GM21526 (cell line): ENCODE data around the gene OR9K2.
"Not testable (repeated sequence)": the region's sequence is repeated elsewhere in the genome, so short reads cannot be mapped to it uniquely, and the experiment has no call there.

ENCODE experiments used
- ATAC-seq: cut with Tn5 transposase; IDR thresholded peaks from one replicate; pipeline ENCODE4 v1.9.1; 2021; ENCODE audit warnings: moderate library complexity; ENCODE audit not compliant: unreplicated experiment, low FRiP score

Gene OR9K2

DNA sequence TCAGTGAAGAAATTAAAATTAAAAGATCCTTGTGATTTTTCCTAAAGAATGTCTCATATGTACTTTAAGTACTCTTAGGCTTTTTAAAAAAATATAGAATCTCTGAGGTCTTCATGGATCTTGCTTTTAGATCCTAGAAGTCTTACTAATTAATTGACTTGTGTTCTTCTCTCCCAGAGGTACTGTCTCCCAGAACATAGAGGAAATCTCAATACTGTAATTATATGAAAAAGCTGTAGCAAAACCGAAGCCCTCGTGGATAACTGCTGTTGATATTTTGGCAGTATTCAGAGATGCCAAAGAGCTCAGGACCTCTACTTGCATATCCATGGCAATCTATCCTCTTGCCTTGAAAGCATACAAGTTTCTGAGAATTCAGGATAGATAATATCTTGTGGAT lies at the start of gene OR9K2:
OR9K2 (plus strand) TSS at position 301 of the 400 bp plus-strand sequence. CDS start 3,429 bp downstream, outside the sequence.
- no peak for ATAC-seq

GRCh38 chr12:55092579-55092978 lies 33.6 kb upstream of the OR9K2 start:
- ATAC-seq: no peak

- ATAC-seq: no peak
Measured at GRCh38 chr12:55112378-55112875, 13.8 kb upstream of the OR9K2 start.

DNA sequence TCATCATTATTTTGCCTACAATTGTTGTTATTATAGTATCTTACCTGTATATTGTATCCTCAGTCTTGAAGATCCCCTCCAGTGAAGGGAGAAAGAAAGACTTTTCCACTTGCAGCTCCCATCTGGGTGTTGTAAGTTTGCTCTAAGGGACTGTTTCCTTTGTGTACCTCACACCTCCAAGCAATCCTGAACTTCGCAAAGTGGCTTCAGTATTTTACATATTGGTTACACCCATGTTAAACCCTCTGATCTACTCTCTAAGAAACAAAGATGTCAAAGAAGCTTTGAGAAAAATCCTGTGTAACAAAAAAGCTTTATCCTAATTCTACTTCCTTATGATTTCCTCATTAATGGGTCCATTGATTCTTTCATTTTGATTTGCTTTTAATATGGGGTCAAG lies 10.1 kb upstream of the OR9K2 start:
- no peak for ATAC-seq

DNA sequence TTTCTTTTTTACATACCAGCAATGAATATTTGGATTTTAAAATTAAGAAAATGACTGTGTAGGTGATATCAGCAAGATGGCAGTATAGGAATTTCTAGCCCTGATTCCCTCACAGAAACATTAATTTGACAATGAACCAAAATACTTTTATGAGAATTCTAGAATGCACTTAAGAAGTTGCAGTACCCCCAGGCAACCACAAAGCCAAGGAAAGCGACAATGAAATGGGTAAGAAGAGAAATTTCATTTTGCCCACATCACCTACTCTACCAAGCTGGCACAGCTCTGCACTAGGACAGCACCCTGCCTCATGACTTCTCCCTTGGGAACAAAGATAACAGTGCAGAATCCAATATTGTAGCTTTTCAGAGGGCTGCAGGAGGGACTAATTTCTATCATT lies 6.6 kb downstream of the OR9K2 start:
- no peak for ATAC-seq

DNA sequence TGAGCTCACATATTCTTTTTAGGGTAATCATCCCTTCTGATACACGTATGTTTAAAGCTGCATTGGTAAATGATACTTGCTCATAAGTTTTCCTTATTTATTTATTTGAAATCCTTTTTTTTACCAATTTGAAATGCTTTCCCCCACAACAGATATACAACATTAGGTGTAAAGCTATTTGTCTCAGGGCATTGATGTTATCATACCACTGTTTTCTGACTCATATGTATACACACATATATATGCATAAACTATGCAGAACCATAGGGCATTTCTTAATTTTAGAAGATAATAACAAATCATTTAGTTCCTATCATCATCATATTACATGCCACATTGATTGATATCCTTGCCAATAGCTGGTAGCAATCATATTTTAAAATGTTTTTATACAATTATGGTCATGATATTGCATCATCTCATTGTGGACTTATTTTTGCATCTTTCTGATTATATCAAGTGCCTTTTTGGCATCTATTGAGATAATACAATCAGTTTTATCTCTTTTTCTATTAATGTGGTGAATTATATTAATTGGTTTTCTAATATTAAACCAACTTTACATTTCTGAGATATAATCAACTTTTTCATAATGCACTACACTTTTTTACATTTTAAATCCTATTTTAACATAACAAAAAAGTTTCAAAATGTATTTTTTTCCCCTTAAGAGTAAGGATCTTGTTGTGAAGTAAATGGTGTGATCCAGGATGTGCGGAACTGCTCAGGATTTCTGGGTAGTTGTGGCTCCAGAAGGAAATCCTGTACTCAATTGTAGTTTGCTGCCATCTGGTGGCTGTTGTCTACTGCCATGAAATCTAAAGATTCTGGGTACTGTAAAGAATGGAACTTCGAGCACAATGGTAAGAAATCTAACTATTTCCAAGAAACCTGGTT lies 16.7 kb downstream of the OR9K2 start:
- no peak for ATAC-seq

DNA sequence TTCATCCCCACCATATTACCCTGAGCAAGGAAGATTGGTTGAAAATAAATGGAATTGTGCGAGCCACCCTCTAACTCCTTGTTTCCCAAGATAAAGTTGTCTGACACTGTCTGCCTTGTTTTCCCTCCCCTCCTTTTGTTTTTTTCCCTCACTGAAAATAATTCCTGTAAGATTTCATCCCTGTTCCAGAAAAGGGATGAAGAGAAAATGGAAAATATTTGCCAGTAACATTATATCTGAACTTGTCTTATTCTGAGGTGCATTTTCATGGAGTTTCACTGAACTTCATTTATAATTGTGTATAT lies 17.3 kb downstream of the OR9K2 start:
- ATAC-seq: no peak

DNA sequence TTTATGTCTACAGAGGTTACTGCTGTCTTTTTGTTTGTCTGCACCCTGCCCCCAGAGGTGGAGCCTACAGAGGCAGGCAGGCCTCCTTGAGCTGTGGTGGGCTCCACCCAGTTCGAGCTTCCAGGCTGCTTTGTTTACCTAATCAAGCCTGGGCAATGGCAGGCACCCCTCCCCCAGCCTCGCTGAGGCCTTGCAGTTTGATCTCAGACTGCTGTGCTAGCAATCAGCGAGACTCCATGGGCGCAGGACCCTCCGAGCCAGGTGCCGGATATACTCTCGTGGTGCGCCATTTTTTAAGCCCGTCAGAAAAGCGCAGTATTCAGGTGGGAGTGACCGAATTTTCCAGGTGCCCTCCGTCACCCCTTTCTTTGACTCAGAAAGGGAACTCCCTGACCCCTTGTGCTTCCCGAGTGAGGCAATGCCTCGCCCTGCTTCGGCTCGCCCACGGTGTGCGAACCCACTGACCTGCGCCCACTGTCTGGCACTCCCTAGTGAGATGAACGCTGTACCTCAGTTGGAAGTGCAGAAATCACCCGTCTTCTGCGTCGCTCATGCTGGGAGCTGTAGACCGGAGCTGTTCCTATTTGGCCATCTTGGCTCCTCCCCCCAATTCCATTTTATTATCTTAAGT lies 40.9 kb downstream of the OR9K2 start:
- not testable (repeated sequence) for ATAC-seq

- no peak for ATAC-seq
Measured at GRCh38 chr12:55171445-55171844, 45.2 kb downstream of the OR9K2 start.

GRCh38 chr12:55171846-55172245 lies 45.6 kb downstream of the OR9K2 start:
- ATAC-seq: not testable (repeated sequence)

DNA sequence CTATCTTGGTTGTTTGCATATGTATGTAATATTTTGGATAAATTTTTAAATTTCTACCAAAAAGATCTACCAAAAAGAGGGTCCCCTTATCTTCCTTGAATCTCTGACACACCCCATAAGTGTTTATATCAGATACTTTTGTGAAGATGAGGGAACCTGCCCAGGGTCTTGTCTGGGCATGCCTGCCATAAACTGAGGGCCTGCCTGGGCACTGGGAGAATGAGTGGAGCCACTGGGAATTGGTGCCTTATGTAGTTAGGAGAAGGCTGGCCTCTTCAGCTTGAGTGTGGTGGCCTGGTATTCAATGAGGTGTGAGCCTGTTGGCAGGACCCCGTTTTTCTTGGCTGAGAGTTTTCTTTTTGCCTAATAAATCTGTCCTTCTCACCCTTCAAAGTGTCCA lies 46.5 kb downstream of the OR9K2 start:
- ATAC-seq: no peak

GRCh38 chr12:55173456-55173855 lies 47.2 kb downstream of the OR9K2 start:
- ATAC-seq: no peak
